Stimulated activated CD4-positive, alpha-beta T cell treated with anti-CD3 and anti-CD28 coated beads, Interleukin-4, amount 100 ng/mL, for 24 hours (primary cell): Measurements from ENCODE around the gene ATOH1.

Source experiments
- DNase-seq: peaks from one replicate; pipeline ENCODE4 v3.0.0-alpha.2; 2020

The ATOH1 gene, protein sequence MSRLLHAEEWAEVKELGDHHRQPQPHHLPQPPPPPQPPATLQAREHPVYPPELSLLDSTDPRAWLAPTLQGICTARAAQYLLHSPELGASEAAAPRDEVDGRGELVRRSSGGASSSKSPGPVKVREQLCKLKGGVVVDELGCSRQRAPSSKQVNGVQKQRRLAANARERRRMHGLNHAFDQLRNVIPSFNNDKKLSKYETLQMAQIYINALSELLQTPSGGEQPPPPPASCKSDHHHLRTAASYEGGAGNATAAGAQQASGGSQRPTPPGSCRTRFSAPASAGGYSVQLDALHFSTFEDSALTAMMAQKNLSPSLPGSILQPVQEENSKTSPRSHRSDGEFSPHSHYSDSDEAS

DNA sequence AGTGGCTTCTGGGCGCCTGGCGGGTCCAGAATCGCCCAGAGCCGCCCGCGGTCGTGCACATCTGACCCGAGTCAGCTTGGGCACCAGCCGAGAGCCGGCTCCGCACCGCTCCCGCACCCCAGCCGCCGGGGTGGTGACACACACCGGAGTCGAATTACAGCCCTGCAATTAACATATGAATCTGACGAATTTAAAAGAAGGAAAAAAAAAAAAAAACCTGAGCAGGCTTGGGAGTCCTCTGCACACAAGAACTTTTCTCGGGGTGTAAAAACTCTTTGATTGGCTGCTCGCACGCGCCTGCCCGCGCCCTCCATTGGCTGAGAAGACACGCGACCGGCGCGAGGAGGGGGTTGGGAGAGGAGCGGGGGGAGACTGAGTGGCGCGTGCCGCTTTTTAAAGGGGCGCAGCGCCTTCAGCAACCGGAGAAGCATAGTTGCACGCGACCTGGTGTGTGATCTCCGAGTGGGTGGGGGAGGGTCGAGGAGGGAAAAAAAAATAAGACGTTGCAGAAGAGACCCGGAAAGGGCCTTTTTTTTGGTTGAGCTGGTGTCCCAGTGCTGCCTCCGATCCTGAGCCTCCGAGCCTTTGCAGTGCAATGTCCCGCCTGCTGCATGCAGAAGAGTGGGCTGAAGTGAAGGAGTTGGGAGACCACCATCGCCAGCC lies at the start of gene ATOH1:
TSS of gene ATOH1 (plus strand) at position 422 of the 663 bp plus-strand sequence. CDS start at position 596, 174 bp downstream.
- no peak for DNase-seq

DNA sequence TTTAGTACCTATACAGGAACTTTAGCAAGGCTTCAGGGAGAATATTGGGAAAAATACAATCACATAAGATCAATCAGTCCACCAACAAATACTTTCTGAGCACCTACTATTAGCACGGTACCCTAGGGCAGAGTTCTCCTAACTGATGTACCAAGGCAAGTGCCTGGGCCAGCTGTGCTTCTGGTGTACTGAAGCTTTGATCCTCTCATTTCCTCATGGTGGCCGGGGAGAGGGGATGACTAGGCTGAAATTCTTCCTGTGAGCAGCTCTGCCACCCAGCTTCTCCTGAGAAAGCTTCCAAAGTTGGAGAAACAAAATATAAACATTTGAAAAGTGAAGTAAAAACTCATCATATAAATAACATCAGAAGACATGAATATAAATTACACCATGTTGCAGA lies 49.3 kb upstream of the ATOH1 start:
- DNase-seq = no peak

DNA sequence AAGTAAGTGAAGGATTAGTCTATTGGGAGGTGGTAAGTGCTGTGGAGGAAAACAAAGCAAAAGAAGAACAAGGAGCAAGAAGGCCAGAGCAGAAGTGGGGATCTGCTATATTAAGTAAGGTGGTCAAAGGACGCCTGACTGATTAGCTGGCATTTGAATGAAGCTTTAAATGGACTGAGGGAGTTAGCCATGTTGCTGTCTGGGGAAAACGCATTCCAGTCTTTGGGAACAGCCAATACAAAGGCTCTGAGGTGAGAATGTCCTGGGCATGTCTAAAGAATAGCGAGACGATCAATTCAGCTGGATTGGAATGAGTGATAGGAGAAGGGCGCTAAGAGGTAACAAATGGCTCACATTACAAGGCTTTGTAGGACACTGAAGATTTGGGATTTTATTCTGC lies 48.5 kb upstream of the ATOH1 start:
- no peak for DNase-seq

DNA sequence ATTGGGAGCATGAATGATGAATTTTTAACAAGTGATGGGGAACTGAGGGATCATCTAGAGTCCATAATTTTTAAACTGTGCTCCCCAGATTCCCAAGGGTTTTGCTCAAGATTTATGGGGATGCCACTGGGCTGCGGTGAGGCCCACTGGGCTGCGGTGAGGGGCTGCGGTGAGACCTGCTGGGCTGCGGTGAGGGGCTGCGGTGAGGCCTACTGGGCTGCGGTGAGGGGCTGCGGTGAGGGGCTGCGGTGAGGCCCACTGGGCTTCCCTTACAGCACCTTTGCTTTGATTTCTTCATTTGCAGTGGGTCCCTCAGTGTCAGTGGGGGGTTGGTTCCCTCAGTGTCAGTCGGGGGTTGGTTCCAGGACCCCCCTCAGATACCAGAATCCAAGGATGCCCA lies 47.4 kb upstream of the ATOH1 start:
- DNase-seq = no peak

DNA sequence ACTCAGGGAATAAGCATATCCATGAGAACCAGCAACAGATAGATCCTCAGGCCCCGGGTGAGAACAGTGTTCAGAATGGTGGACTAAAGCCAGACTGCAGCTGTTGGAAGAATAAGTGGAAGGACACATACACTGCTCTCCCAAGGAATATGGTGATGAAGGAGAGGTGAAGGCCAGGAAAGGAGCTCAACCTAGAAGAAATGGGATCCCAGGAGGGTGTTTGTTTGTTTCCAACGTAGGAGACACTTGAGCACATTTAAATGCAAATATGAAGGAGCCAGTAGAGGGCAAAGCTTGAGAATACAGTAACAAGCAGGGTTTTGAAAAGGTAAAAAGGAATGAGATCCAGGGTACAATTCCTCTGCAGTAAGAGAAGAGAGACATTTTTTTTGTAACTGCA lies 42.4 kb upstream of the ATOH1 start:
- DNase-seq = no peak

DNA sequence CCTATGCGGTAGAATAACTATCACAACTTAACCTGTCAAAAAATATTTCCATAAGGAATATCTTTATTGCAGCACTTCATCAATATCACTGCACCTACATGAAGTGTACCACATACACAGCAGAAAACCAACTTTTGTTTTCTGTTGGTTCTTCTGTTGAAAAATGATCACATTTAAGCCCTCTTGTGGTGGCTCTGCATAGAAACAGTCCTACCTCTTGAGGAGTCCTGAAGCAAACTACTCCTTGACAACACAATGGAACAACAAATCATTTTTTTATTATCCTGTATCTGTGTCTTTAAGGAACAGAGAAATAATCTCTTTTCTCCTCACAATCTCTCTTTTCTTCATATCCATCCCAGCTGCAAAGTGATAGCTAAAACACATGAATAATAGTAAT lies 39.8 kb upstream of the ATOH1 start:
- DNase-seq = no peak

DNA sequence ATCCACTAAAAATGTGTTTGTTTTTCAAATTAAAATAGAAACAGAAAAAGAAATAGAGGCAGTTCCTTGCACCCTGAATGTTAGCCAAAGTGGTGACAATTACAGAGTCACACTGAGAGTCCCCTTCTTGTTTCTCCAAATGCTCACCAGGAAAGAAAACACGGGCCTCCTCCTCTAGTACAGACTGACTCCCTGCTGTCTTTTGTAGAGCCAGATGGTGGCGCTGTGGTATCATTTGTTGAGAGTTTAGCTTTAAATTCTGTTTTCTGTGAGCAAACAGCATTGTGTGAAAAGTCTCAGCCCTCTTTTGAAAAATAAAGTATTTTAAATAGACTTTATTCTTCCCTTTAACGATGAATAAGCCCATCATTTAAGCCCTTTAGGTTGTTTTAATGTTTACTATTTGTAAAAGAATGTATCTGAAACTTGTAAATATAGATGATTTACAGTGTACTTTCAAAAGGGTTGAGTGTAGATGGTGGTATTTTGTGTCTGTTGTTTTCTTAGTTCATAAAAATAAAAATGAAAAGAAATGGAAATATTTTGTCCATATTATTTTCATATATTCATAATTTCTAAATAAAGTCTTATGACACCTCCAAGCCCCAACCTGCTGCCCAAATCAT lies 36.9 kb upstream of the ATOH1 start:
- DNase-seq = peak; percentile 8

DNA sequence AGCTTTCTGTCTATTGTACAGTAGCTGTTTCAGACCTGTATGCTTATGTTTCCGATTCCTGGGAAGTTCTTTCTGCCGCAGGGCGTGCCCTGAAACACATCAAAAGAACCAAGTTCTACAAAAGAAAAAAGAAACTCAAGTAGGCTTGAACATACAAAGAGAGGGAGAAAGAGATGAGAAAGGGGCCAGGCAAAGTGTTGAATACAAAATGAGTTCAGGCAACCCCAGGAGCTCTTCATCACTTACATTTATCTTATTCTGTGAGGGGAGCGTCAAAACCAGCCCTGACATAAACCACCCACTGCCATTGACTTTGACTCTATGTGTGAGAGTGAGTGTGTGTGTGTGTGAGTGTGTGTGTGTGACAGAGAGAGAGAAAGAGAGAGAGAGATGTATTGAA lies 26.5 kb upstream of the ATOH1 start:
- DNase-seq = no peak

DNA sequence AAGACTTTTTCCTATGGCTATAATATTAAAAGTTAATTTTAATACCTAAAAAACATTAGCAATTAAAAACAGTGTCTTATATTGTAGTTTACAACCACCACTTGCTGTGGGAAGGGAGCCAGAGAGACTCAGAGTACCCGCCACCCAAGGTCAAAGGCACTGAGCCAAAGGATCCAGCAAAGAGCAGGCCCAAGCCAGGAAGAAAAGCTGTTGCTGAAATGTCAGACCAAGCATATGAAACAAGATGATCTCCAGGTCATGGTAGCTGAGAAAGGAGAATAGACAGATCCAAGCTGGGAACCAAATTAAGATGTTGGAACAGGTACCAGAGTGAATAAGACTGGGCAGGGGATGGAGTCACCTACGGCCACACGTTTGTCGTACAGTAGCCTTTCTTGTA lies 18.8 kb upstream of the ATOH1 start:
- DNase-seq = no peak

DNA sequence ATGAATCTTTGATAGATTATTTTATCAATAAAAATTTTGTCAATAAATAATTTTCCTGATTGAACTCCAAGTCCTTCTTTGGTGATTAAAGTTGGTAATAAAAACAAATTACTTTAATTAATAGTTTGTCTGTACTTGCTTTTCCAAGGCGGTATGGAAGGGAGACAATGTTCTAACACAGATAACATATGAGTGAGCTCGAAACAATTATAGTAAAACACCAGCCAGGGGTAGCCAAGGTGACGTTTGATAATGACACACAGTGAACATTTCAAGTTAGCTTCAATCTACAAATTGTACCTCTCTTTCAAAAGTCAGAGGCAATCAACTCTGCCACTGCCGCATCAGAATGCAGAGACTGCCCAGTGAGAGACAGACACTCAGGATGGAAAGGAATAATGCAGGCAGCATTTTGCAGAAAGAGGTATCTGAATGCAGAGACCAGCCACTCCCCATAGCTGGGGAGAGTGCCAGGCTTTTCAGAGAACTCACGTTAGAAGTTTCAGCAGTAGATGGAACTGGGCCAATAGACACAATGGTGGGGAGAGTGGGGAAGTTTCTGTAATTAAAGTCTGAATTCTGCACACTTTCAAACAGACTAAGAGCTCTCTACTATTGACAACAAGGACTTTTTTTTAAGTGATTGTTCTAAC lies 18.1 kb upstream of the ATOH1 start:
- no peak for DNase-seq

DNA sequence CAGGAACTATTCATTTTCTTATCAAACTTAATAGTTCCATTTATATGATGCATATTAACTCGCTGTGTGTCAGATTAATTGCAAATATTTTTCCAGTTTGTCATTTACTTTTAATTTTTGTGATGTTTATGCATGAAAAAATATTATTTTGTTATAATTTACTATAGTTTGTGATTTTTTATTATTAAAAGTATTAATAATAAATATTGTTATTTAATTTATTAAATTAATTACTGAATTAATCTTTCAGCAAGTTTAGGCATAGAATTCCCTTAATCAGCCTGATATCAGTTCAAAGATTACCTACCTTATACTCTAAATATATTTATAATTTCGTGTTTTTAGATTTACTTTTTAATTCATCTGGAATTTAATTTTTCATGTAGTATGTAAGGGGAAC lies 15.5 kb upstream of the ATOH1 start:
- no peak for DNase-seq

DNA sequence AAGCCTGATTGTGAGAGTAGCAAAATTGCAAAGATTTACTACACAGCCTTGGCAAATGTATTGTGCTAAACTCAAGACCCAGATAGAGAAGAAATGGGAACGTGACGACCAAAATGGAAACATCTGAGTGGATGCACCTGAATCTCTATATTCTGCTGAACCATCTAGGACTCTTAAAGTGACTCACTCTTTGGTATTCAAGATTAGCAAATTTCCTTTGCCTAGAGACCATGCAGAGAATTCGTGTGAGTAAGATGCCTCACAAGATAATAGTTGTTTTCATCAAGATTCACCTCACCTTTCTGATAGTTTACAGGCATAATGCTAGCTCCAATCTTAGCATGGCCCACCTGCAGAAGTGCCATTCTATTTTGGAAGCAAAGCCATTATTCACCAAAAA lies 14.4 kb upstream of the ATOH1 start:
- no peak for DNase-seq

DNA sequence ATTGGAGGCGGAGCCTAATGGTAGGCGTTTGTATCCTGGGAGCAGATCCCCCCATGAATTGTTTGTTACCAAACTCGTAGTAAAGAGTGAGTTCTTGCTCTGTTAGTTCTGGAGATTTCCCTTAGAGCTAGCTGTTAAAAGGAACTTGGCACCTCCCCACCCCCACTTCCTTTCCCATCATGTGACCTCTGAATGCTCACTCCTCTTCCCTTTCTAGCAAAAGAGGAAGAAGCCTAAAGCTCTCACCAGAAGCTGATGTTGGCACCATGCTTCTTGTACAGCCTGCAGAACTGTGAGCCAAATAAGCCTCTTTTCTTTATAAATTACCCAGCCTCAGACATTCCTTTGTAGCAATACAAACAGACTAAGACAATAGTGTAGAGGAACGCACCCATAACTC lies 13.8 kb upstream of the ATOH1 start:
- DNase-seq = no peak

DNA sequence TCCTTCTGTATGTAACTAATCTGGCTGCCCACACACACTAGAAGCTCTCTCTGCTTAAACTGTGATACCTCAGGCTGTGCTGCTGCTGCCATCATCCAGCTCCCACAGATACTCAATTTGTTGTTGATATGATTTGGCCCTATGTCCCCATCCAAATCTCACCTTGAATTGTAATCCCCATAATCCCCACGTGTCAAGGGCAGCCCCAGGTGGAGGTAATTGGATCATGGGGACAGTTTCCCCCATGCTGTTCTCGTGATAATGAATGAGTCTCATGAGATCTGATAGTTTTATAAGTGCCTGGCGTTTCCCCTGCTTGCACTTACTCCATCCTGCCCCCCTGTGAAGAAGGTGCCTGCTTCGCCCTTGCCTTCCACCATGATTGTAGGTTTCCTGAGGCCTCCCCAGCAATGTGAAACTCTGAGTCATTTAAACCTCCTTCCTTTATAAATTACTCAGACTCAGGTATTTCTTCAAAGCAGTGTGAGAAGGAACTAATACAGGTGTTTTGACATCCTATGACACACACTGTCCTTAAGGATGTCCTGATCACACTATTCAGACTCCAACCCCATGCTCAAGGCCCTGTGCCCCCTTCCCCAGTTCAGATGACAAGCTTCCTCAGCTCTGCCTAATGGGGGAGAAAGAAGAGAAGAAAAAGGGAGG lies 2.9 kb upstream of the ATOH1 start:
- no peak for DNase-seq

DNA sequence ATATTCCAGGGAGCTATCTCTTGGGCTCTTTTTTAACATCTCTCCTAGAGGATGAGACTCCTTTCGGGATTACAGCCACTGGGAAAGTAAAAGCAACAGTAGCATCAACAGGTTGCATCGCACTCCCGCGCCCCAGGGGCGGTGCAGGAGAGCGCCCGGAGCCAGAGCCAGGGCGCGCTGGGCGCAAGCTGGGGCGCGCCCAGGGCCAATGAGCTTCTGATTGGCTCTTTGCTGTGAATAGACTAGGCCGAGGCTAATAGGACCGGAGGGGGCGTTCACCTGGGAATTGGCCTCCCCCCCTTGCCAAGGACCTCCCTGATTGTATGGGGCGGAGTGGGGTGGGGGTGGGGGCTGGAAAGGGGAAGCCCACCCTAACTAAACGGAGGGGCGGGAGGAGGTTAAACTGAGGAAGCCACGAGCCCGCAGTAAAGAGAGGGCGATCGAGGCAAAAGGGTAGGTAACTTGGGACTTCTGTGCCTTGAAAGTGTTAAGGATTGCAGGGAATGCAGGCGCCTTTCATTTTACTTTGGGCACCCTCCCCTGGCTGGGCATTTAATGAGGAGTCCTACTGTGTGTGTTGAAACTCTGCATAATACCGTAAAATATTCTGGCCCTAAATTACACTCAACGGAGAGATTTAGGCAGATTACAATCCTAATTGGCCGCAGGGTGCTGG lies 1.1 kb upstream of the ATOH1 start:
- DNase-seq = no peak

DNA sequence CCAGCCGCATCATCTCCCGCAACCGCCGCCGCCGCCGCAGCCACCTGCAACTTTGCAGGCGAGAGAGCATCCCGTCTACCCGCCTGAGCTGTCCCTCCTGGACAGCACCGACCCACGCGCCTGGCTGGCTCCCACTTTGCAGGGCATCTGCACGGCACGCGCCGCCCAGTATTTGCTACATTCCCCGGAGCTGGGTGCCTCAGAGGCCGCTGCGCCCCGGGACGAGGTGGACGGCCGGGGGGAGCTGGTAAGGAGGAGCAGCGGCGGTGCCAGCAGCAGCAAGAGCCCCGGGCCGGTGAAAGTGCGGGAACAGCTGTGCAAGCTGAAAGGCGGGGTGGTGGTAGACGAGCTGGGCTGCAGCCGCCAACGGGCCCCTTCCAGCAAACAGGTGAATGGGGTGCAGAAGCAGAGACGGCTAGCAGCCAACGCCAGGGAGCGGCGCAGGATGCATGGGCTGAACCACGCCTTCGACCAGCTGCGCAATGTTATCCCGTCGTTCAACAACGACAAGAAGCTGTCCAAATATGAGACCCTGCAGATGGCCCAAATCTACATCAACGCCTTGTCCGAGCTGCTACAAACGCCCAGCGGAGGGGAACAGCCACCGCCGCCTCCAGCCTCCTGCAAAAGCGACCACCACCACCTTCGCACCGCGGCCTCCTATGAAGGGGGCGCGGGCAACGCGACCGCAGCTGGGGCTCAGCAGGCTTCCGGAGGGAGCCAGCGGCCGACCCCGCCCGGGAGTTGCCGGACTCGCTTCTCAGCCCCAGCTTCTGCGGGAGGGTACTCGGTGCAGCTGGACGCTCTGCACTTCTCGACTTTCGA lies 654 bp downstream of the ATOH1 start:
- no peak for DNase-seq

DNA sequence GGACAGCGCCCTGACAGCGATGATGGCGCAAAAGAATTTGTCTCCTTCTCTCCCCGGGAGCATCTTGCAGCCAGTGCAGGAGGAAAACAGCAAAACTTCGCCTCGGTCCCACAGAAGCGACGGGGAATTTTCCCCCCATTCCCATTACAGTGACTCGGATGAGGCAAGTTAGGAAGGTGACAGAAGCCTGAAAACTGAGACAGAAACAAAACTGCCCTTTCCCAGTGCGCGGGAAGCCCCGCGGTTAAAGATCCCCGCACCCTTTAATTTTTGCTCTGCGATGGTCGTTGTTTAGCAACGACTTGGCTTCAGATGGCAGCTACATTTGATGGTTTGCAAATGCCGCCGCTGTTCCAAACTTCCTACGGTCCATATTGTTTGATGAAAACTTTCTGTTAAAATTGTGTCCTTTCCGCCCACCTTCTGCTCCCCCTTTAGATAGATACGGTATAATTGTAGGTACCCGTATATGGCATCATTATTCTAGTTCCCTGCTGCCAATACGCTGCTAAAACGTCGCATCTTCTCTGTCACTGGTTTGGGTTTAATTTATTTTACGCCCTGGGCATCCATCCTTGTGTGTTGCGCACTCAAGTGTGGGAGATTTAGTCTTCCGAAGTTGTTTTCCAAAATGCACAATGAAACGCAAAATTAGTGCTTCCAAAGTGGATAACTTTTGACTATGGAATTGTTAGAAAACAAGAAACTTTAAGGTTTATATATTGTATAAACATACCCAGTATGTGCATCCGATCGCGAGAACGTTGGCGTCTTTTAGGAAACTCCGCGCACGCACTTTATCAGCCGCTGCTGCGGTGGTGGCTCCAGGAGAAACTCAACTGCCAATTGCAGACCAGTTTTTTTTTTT lies 1.5 kb downstream of the ATOH1 start:
- DNase-seq = no peak

DNA sequence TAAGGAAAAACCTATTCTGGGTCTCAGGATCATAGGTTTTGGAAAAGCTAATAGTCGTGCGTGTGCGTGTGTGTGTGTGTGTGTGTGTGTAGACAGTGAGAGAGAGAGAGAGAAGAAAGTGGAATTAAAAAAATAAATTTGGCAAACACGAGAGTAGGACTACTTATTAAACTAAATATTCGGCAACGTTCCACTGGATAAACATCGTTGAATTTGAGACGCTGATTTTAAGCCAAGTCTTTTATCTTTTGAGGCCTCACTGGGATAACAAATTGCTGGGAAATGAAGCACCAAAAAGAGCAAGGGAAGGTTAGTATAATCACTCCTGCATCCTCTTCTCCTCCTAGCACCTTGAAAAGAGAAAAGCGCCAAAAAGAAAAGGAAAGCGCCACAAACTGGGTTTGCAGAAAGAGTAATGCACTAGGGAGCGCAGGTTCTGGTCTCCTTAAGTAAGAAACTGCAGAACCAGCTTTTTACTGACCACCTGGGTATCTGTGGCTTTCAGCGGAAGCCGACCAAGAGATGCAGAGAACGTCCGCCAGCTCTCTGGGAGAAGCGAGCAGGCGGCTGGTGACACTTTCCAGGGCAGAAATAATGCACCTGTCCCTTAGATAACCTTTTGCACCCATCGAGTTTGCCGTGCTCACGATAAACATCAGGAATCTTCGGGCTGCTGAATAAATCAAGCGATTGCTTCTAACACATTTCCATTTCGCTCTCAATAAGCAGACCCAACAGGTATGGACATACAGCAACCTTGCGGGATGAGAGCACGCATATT lies 3.4 kb downstream of the ATOH1 start:
- no peak for DNase-seq

DNA sequence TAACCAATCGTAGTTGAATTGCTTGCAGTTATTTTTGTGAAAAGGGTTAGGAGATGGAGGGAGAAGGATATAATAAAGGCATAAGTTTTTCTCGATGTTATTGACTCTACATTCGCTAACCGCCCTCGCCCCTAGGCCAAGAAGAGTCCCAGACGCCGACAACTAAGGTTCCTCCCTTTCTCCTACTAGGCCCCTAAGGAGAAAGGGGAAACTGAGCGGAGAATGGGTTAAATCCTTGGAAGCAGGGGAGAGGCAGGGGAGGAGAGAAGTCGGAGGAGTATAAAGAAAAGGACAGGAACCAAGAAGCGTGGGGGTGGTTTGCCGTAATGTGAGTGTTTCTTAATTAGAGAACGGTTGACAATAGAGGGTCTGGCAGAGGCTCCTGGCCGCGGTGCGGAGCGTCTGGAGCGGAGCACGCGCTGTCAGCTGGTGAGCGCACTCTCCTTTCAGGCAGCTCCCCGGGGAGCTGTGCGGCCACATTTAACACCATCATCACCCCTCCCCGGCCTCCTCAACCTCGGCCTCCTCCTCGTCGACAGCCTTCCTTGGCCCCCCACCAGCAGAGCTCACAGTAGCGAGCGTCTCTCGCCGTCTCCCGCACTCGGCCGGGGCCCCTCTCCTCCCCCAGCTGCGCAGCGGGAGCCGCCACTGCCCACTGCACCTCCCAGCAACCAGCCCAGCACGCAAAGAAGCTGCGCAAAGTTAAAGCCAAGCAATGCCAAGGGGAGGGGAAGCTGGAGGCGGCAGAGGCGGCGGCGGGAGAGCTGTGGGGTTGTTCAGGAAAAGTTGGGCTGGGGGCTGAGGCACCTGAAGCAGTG lies 5.9 kb downstream of the ATOH1 start:
- no peak for DNase-seq
